HepG2 (cell line): ENCODE results near the gene TFPI. TPM values are rescaled to one million over a fixed set of nuclear protein-coding genes. Genes with fewer than 3 reads are reported as not detected.
A peak's percentile ranks its signal among the peaks of the same experiment; 100 is the strongest.

ENCODE experiments used
- ATF7-NPFF ChIP-seq: sonication (generic); formaldehyde crosslinking; IDR thresholded peaks from 2 replicates; pipeline ENCODE4 v1.8.1; 2023; ENCODE audit warnings: mild to moderate bottlenecking, low read depth, missing genetic modification reagents, moderate library complexity
- HDAC6 ChIP-seq: fragments of 200-600 bp; sonication (generic); IDR thresholded peaks from 2 replicates; pipeline ENCODE4 v1.7.0; 2017; ENCODE audit warnings: mild to moderate bottlenecking, antibody characterized with exemption, low read length, low read depth
- KMT2B ChIP-seq: IDR thresholded peaks from 2 replicates; pipeline ENCODE4 v1.6.1; 2016; ENCODE audit warnings: missing genetic modification reagents, missing compliant biosample characterization
- POGZ ChIP-seq: sonication (generic); formaldehyde crosslinking; IDR thresholded peaks from 2 replicates; pipeline ENCODE4 v1.4.0; 2020; ENCODE audit warnings: mild to moderate bottlenecking, missing genetic modification reagents
- TBP ChIP-seq: sonication (generic); formaldehyde crosslinking; IDR thresholded peaks from 2 replicates; pipeline ENCODE4 v1.5.0; 2020; ENCODE audit warnings: missing genetic modification reagents
- ZNF598 ChIP-seq: sonication (generic); formaldehyde crosslinking; IDR thresholded peaks from 2 replicates; pipeline ENCODE4 v1.5.1; 2020; ENCODE audit warnings: mild to moderate bottlenecking, missing genetic modification reagents, borderline replicate concordance
- ZNF724P ChIP-seq: sonication (generic); formaldehyde crosslinking; IDR thresholded peaks from 2 replicates; pipeline ENCODE4 v1.8.0; 2022; ENCODE audit warnings: missing genetic modification reagents, borderline replicate concordance
- polyA plus RNA-seq, 8 experiments: library from polyadenylated mRNA; depleted of rRNA in 3 of 8; stranded (reverse) in 7 of 8; unstranded in 1 of 8; fragments of >200 nt; fragmentation: Illumina TruSeq in 4 of 8; extraction: Trizol in 4 of 8; gene quantifications; 2 replicates each; pipeline versions ENCODE4 v1.2.1 to v1.2.3, GENCODE V29; 2011 to 2016; ENCODE audit warnings: low read depth in 4 of 8, missing spikeins in 1 of 8, mixed read lengths in 1 of 8; ENCODE audit not compliant: insufficient read depth in 1 of 8
- total RNA-seq, 5 experiments: library from RNA; depleted of rRNA; stranded (reverse); fragments of >200 nt; fragmentation: Illumina TruSeq; extraction: Trizol; gene quantifications; 2 replicates each; pipeline ENCODE4 v1.2.3, GENCODE V29; 2016; ENCODE audit warnings: low read depth in 1 of 5
- TF ChIP-seq, protein P1 (sequence below): sonication (generic); formaldehyde crosslinking; IDR thresholded peaks from 2 replicates; pipeline ENCODE4 v1.8.0; 2022; ENCODE audit warnings: missing genetic modification reagents, mild to moderate bottlenecking, inconsistent platforms, borderline replicate concordance
- TF ChIP-seq, protein P2 (sequence below): IDR thresholded peaks from 2 replicates; pipeline ENCODE4 v1.6.1; 2012; ENCODE audit warnings: low read length, improper control_type of control experiment
- TF ChIP-seq, protein P3 (sequence below): IDR thresholded peaks from 2 replicates; pipeline ENCODE4 v1.6.1; 2016; ENCODE audit warnings: mild to moderate bottlenecking
- TF ChIP-seq, protein P4 (sequence below): sonication (generic); formaldehyde crosslinking; IDR thresholded peaks from 2 replicates; pipeline ENCODE4 v1.4.0; 2020; ENCODE audit warnings: missing genetic modification reagents
- TF ChIP-seq, protein P5 (sequence below): sonication (generic); formaldehyde crosslinking; IDR thresholded peaks from 2 replicates; pipeline ENCODE4 v1.9.0; 2021; ENCODE audit warnings: mild to moderate bottlenecking, missing genetic modification reagents

Gene TFPI
- total and polyA plus RNA-seq, 2 of the 13 experiments (the other 11 are each of a cell fraction or from before 2014, with no cell fraction given) = 301 to 436 TPM

DNA sequence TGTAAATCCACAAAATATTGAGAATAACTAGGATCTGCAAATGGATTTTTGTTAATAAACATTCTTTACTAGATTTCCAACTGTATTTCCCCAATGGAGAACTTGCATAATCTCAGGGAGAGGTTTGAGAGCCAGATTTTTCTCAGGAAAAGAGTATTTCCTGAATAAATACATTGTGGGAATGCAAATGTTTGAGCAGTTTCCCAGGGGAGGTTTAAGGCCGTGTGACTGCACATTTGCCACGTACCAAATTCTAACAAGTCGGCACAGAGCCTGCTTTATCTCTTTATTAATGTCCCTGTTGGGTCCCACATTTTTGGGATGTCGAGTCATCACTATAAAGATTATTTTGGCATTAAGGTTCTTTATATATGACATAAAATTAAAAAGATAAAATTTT, 27.0 kb downstream of the TFPI start (continued):
- no peak for TF ChIP-seq ZNF724P (CRISPR knock-in tag)
- TF ChIP-seq, protein P1, sequence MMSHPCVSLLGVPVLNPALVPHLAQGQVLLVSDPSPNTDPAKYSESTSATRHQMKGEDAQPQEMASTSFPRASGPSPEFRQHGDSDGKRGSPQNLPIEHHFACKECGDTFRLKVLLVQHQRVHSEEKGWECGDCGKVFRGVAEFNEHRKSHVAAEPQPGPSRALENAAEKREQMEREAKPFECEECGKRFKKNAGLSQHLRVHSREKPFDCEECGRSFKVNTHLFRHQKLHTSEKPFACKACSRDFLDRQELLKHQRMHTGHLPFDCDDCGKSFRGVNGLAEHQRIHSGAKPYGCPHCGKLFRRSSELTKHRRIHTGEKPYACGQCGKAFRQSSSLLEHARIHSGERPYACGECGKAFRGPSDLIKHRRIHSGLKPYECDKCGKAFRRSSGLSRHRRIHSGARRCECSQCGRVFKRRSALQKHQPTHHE (CRISPR knock-in tag) = no peak
- no peak for TF ChIP-seq KMT2B (CRISPR knock-in tag)
- no peak for TF ChIP-seq ATF7-NPFF (CRISPR knock-in tag)
- no peak for TF ChIP-seq ZNF598 (CRISPR knock-in tag)
- TF ChIP-seq, protein P2, sequence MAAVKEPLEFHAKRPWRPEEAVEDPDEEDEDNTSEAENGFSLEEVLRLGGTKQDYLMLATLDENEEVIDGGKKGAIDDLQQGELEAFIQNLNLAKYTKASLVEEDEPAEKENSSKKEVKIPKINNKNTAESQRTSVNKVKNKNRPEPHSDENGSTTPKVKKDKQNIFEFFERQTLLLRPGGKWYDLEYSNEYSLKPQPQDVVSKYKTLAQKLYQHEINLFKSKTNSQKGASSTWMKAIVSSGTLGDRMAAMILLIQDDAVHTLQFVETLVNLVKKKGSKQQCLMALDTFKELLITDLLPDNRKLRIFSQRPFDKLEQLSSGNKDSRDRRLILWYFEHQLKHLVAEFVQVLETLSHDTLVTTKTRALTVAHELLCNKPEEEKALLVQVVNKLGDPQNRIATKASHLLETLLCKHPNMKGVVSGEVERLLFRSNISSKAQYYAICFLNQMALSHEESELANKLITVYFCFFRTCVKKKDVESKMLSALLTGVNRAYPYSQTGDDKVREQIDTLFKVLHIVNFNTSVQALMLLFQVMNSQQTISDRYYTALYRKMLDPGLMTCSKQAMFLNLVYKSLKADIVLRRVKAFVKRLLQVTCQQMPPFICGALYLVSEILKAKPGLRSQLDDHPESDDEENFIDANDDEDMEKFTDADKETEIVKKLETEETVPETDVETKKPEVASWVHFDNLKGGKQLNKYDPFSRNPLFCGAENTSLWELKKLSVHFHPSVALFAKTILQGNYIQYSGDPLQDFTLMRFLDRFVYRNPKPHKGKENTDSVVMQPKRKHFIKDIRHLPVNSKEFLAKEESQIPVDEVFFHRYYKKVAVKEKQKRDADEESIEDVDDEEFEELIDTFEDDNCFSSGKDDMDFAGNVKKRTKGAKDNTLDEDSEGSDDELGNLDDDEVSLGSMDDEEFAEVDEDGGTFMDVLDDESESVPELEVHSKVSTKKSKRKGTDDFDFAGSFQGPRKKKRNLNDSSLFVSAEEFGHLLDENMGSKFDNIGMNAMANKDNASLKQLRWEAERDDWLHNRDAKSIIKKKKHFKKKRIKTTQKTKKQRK = no peak
- peak; percentile 74; the same call in 1 of the 2 replicates for TF ChIP-seq POGZ (CRISPR knock-in tag)
- TF ChIP-seq, protein P3, sequence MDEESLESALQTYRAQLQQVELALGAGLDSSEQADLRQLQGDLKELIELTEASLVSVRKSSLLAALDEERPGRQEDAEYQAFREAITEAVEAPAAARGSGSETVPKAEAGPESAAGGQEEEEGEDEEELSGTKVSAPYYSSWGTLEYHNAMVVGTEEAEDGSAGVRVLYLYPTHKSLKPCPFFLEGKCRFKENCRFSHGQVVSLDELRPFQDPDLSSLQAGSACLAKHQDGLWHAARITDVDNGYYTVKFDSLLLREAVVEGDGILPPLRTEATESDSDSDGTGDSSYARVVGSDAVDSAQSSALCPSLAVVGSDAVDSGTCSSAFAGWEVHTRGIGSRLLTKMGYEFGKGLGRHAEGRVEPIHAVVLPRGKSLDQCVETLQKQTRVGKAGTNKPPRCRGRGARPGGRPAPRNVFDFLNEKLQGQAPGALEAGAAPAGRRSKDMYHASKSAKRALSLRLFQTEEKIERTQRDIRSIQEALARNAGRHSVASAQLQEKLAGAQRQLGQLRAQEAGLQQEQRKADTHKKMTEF (CRISPR knock-in tag) = peak; percentile 62
- TF ChIP-seq, protein P4, sequence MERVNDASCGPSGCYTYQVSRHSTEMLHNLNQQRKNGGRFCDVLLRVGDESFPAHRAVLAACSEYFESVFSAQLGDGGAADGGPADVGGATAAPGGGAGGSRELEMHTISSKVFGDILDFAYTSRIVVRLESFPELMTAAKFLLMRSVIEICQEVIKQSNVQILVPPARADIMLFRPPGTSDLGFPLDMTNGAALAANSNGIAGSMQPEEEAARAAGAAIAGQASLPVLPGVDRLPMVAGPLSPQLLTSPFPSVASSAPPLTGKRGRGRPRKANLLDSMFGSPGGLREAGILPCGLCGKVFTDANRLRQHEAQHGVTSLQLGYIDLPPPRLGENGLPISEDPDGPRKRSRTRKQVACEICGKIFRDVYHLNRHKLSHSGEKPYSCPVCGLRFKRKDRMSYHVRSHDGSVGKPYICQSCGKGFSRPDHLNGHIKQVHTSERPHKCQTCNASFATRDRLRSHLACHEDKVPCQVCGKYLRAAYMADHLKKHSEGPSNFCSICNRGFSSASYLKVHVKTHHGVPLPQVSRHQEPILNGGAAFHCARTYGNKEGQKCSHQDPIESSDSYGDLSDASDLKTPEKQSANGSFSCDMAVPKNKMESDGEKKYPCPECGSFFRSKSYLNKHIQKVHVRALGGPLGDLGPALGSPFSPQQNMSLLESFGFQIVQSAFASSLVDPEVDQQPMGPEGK = no peak
- no peak for TF ChIP-seq HDAC6
- TF ChIP-seq, protein P5, sequence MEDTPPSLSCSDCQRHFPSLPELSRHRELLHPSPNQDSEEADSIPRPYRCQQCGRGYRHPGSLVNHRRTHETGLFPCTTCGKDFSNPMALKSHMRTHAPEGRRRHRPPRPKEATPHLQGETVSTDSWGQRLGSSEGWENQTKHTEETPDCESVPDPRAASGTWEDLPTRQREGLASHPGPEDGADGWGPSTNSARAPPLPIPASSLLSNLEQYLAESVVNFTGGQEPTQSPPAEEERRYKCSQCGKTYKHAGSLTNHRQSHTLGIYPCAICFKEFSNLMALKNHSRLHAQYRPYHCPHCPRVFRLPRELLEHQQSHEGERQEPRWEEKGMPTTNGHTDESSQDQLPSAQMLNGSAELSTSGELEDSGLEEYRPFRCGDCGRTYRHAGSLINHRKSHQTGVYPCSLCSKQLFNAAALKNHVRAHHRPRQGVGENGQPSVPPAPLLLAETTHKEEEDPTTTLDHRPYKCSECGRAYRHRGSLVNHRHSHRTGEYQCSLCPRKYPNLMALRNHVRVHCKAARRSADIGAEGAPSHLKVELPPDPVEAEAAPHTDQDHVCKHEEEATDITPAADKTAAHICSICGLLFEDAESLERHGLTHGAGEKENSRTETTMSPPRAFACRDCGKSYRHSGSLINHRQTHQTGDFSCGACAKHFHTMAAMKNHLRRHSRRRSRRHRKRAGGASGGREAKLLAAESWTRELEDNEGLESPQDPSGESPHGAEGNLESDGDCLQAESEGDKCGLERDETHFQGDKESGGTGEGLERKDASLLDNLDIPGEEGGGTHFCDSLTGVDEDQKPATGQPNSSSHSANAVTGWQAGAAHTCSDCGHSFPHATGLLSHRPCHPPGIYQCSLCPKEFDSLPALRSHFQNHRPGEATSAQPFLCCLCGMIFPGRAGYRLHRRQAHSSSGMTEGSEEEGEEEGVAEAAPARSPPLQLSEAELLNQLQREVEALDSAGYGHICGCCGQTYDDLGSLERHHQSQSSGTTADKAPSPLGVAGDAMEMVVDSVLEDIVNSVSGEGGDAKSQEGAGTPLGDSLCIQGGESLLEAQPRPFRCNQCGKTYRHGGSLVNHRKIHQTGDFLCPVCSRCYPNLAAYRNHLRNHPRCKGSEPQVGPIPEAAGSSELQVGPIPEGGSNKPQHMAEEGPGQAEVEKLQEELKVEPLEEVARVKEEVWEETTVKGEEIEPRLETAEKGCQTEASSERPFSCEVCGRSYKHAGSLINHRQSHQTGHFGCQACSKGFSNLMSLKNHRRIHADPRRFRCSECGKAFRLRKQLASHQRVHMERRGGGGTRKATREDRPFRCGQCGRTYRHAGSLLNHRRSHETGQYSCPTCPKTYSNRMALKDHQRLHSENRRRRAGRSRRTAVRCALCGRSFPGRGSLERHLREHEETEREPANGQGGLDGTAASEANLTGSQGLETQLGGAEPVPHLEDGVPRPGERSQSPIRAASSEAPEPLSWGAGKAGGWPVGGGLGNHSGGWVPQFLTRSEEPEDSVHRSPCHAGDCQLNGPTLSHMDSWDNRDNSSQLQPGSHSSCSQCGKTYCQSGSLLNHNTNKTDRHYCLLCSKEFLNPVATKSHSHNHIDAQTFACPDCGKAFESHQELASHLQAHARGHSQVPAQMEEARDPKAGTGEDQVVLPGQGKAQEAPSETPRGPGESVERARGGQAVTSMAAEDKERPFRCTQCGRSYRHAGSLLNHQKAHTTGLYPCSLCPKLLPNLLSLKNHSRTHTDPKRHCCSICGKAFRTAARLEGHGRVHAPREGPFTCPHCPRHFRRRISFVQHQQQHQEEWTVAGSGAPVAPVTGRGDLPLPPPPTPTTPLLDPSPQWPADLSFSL (CRISPR knock-in tag) = no peak
- TF ChIP-seq TBP = no peak
